Naive thymus-derived CD4-positive, alpha-beta T cell (primary cell): ENCODE data around the gene PACRG. TPM values are rescaled to one million over a fixed set of nuclear protein-coding genes. Genes with fewer than 3 reads are reported as not detected.

Experiments used
- ATAC-seq: fragments of 150-1000 bp; cut with Tn5 transposase; 2 replicates; pipeline ENCODE4 v1.10.0; 2021; ENCODE audit warnings: mild to moderate bottlenecking, moderate library complexity
- CTCF ChIA-PET: fragments of 350-600 bp; sonication (Branson Sonifier 250); formaldehyde crosslinking; loops from one replicate; lab custom pipeline; 2021; ENCODE audit warnings: antibody characterized with exemption; lab: Charles Lee
- POLR2A ChIA-PET: fragments of 350-600 bp; sonication (Branson Sonifier 250); formaldehyde crosslinking; loops from one replicate; lab custom pipeline; 2021; ENCODE audit warnings: antibody characterized with exemption, inconsistent platforms; lab: Charles Lee
- DNase-seq, 9 donors: peaks; one replicate each; pipeline versions ENCODE4 v3.0.0 to v3.0.0-alpha.2; 2020 to 2022; ENCODE audit warnings: mixed read lengths in 1 of 9
- H3K27ac ChIP-seq: one replicate; pipeline ENCODE4 v1.7.0; 2013; ENCODE audit warnings: mild to moderate bottlenecking, low read depth, low read length, moderate library complexity
- H3K27me3 ChIP-seq, 2 donors: one replicate each; pipeline ENCODE4 v1.7.0; 2013; ENCODE audit warnings: low read length in 2 of 2, mild to moderate bottlenecking in 2 of 2, moderate library complexity in 2 of 2; ENCODE audit not compliant: control insufficient read depth in 2 of 2, insufficient read depth in 2 of 2
- H3K36me3 ChIP-seq, 3 experiments: 1 replicate in 2 of 3; 2 replicates in 1 of 3; pipeline ENCODE4 v1.7.0; 2013; ENCODE audit warnings: low read length in 3 of 3, mild to moderate bottlenecking in 3 of 3, moderate library complexity in 1 of 3; ENCODE audit not compliant: insufficient read depth in 3 of 3, control insufficient read depth in 2 of 3
- H3K4me1 ChIP-seq, 2 donors: one replicate each; pipeline ENCODE4 v1.7.0; 2013; ENCODE audit warnings: low read length in 2 of 2, mild to moderate bottlenecking in 2 of 2, moderate library complexity in 1 of 2; ENCODE audit not compliant: control insufficient read depth in 2 of 2, insufficient read depth in 2 of 2
- H3K4me3 ChIP-seq: 2 replicates; pipeline ENCODE4 v1.7.0; 2013; ENCODE audit warnings: mild to moderate bottlenecking, low read length
- H3K9me3 ChIP-seq, 3 experiments: 1 replicate in 2 of 3; 2 replicates in 1 of 3; pipeline ENCODE4 v1.7.0; 2013; ENCODE audit warnings: low read length in 3 of 3; ENCODE audit not compliant: control insufficient read depth in 2 of 3
- H3K27ac Mint-ChIP-seq, 9 donors: one replicate each; pipeline ENCODE4 v1.8.0; 2020 to 2022; ENCODE audit warnings: mixed read lengths in 9 of 9, mild to moderate bottlenecking in 8 of 9, moderate library complexity in 5 of 9, inconsistent platforms in 2 of 9
- H3K27me3 Mint-ChIP-seq, 5 donors: one replicate each; pipeline ENCODE4 v1.8.0; 2021 to 2022; ENCODE audit warnings: mixed read lengths in 5 of 5, mild to moderate bottlenecking in 1 of 5
- H3K36me3 Mint-ChIP-seq, 5 donors: one replicate each; pipeline ENCODE4 v1.8.0; 2020 to 2022; ENCODE audit warnings: mixed read lengths in 5 of 5, mild to moderate bottlenecking in 3 of 5, inconsistent platforms in 1 of 5
- H3K4me1 Mint-ChIP-seq, 7 donors: one replicate each; pipeline ENCODE4 v1.8.0; 2020 to 2022; ENCODE audit warnings: mixed read lengths in 7 of 7, mild to moderate bottlenecking in 3 of 7, inconsistent platforms in 1 of 7
- H3K4me3 Mint-ChIP-seq, 10 donors: one replicate each; pipeline ENCODE4 v1.8.0; 2020 to 2022; ENCODE audit warnings: mild to moderate bottlenecking in 10 of 10, mixed read lengths in 10 of 10, moderate library complexity in 6 of 10, inconsistent platforms in 2 of 10
- H3K9me3 Mint-ChIP-seq, 11 donors: one replicate each; pipeline ENCODE4 v1.8.0; 2020 to 2022; ENCODE audit warnings: mixed read lengths in 11 of 11, mild to moderate bottlenecking in 4 of 11, inconsistent platforms in 1 of 11, moderate library complexity in 1 of 11
- intact Hi-C, 2 donors: fragments of 100-400 bp; cut with micrococcal nuclease; formaldehyde crosslinking; loops; one replicate each; pipeline ENCODE4 v1.15.1; 2023
- polyA plus RNA-seq, 2 donors: library from polyadenylated mRNA; unstranded; fragments of 300-500 nt; fragmentation: Illumina TruSeq; gene quantifications; one replicate each; pipeline ENCODE4 v1.2.3, GENCODE V29; 2021
- total RNA-seq, 6 experiments: library from RNA in 5 of 6; stranded (reverse) in 5 of 6; gene quantifications; 1 replicate in 5 of 6; 2 replicates in 1 of 6; pipeline ENCODE4 v1.2.3 and lab custom pipeline; 2021 to 2026

Gene PACRG
- total and polyA plus RNA-seq, 7 experiments from 2014 or later = 0.89 to 2.2 (median 1.5) TPM; not detected in 1

DNA sequence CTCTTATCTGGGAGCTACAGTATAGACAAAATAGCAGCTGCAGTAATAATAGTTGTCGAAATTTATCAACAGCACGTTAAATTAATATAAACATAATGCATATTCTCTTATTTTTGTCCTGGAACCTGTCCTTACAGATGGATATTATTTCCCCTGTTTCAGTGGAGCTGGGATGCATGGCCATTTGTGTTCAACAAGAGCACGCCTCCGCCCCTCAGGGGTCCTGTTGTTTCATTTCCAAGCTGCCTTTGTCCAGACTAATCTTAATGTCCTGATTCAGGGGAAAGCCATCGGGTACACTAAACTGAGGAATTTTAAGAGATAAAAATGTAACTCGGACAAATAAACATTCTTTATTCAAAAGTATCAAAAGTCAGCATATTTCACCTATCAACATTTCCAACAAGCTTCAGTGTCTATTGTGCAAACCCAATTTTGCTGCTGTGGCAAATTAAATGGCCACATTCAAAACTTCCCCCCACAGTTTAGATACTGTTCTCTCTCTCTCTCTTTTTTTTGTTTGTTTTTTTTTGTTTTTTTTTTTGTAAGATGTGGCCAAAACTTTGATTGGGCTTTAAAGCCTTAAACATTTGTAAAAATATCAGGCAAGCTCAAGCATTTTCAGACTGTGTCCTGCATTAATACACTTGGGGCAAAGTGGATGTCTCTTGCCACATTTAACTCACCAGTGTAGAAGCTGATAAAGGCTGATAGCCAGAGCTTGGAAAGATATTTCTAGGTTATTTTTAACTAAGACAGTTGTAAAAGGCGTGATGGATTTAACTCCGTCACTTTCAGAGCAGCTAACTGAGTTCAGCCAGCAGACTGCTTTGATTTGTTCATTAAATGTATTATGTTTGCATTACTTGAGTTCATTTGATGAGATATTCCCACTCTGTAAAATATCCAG lies 574.2 kb downstream of the PACRG start:
- Histone ChIP-seq H3K4me1 (no peaks in the 10 kb centered on the region), H3K36me3 (no peaks in the 10 kb centered on the region), H3K27ac (no peak overlapping the region), H3K4me3 (no peak overlapping the region), H3K9me3 (no peaks in the 10 kb centered on the region), H3K27me3 (no peaks in the 10 kb centered on the region)
- Mint-ChIP-seq H3K27ac (no peak overlapping the region), H3K4me1 (no peaks in the 10 kb centered on the region), H3K27me3 (peaks cover 0 to 12% (median 2%) of the 10 kb centered on the region in 5 donors), H3K4me3 (no peak overlapping the region), H3K9me3 (no peaks in the 10 kb centered on the region), H3K36me3 (no peaks in the 10 kb centered on the region)
- intact Hi-C loops = no loop called here
- ChIA-PET CTCF (no interaction called here), POLR2A (no interaction called here)
- DNase-seq (no peak), ATAC-seq (no peak)

GRCh38 chr6:163302747-163303146 lies 575.0 kb downstream of the PACRG start:
- H3K27ac ChIP-seq = no peak overlapping the region
- Mint-ChIP-seq H3K27ac (no peak overlapping the region), H3K4me3 (no peak overlapping the region), H3K4me1 (no peaks in the 10 kb centered on the region), H3K27me3 (peaks cover 0 to 12% (median 2%) of the 10 kb centered on the region in 5 donors), H3K9me3 (no peaks in the 10 kb centered on the region), H3K36me3 (no peaks in the 10 kb centered on the region)
- H3K36me3 ChIP-seq = no peaks in the 10 kb centered on the region
- no peak for DNase-seq
- ChIA-PET POLR2A (no interaction called here), CTCF (no interaction called here)
- no peaks in the 10 kb centered on the region for H3K9me3 ChIP-seq
- H3K27me3 ChIP-seq = no peaks in the 10 kb centered on the region
- no peak overlapping the region for H3K4me3 ChIP-seq
- H3K4me1 ChIP-seq = no peaks in the 10 kb centered on the region
- no peak for ATAC-seq
- intact Hi-C loops = no loop called here

DNA sequence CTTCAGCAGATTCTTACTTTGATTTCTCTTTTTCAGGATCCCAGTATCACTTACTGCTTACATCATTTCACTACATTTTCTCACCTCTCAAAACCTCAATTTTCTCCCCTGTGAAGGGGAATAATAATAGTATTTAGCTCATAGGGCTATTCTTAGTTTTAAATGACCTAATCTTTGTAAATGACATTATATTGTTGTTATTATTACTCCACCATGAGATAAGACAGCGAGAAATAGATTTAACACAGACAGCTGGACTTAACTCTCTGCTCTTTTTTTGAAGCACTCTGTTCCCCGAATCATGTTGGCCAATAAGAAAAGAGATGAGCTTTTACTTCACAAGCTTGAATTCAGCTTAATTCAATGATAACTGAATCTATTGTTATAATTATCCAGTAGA lies 578.2 kb downstream of the PACRG start:
- POLR2A ChIA-PET = no interaction called here

GRCh38 chr6:163308629-163309440 lies 581.1 kb downstream of the PACRG start:
- Mint-ChIP-seq H3K9me3 (no peaks in the 10 kb centered on the region), H3K4me1 (no peaks in the 10 kb centered on the region), H3K27ac (no peak overlapping the region), H3K4me3 (no peak overlapping the region), H3K36me3 (no peaks in the 10 kb centered on the region), H3K27me3 (peaks cover 5 to 32% (median 12%) of the 10 kb centered on the region in 5 donors)
- Histone ChIP-seq H3K27ac (no peak overlapping the region), H3K9me3 (no peaks in the 10 kb centered on the region), H3K4me1 (no peaks in the 10 kb centered on the region), H3K36me3 (no peaks in the 10 kb centered on the region), H3K4me3 (no peak overlapping the region), H3K27me3 (no peaks in the 10 kb centered on the region)
- no peak for ATAC-seq
- POLR2A ChIA-PET = no interaction called here
- CTCF ChIA-PET = no interaction called here
- no peak for DNase-seq
- intact Hi-C loops = no loop called here

More for the DNA sequence above, 578.2 kb downstream of the PACRG start:
- H3K36me3 ChIP-seq = no peaks in the 10 kb centered on the region
- Mint-ChIP-seq H3K27ac (no peak overlapping the region), H3K4me3 (no peak overlapping the region), H3K36me3 (no peaks in the 10 kb centered on the region), H3K27me3 (peaks cover 0 to 13% (median 6%) of the 10 kb centered on the region in 5 donors), H3K9me3 (no peaks in the 10 kb centered on the region), H3K4me1 (no peaks in the 10 kb centered on the region)
- intact Hi-C loops = no loop called here
- no peaks in the 10 kb centered on the region for H3K4me1 ChIP-seq
- DNase-seq (no peak), ATAC-seq (no peak)
- H3K27me3 ChIP-seq = no peaks in the 10 kb centered on the region
- no peaks in the 10 kb centered on the region for H3K9me3 ChIP-seq
- no peak overlapping the region for H3K4me3 ChIP-seq
- H3K27ac ChIP-seq = no peak overlapping the region
- CTCF ChIA-PET = no interaction called here

- H3K27me3 ChIP-seq = no peaks in the 10 kb centered on the region
- Mint-ChIP-seq H3K36me3 (no peaks in the 10 kb centered on the region), H3K27me3 (peaks cover 9 to 32% (median 10%) of the 10 kb centered on the region in 5 donors), H3K27ac (no peak overlapping the region), H3K9me3 (no peaks in the 10 kb centered on the region), H3K4me1 (no peaks in the 10 kb centered on the region), H3K4me3 (no peak overlapping the region)
- no peaks in the 10 kb centered on the region for H3K4me1 ChIP-seq
- POLR2A ChIA-PET = no interaction called here
- H3K27ac ChIP-seq = no peak overlapping the region
- intact Hi-C loops = no loop called here
- DNase-seq = no peak
- H3K4me3 ChIP-seq = no peak overlapping the region
- CTCF ChIA-PET = no interaction called here
- H3K9me3 ChIP-seq = no peaks in the 10 kb centered on the region
- no peaks in the 10 kb centered on the region for H3K36me3 ChIP-seq
- no peak for ATAC-seq
Measured at GRCh38 chr6:163309491-163310026, 581.8 kb downstream of the PACRG start.

- Mint-ChIP-seq H3K4me3 (no peak overlapping the region), H3K4me1 (no peaks in the 10 kb centered on the region), H3K27ac (no peak overlapping the region), H3K9me3 (no peaks in the 10 kb centered on the region), H3K36me3 (no peaks in the 10 kb centered on the region), H3K27me3 (peaks cover 8 to 32% (median 12%) of the 10 kb centered on the region in 5 donors)
- Histone ChIP-seq H3K36me3 (no peaks in the 10 kb centered on the region), H3K27ac (no peak overlapping the region), H3K4me1 (no peaks in the 10 kb centered on the region), H3K9me3 (no peaks in the 10 kb centered on the region), H3K27me3 (no peaks in the 10 kb centered on the region), H3K4me3 (no peak overlapping the region)
- no peak for ATAC-seq
- POLR2A ChIA-PET = no interaction called here
- CTCF ChIA-PET = no interaction called here
- DNase-seq = no peak
- intact Hi-C loops = no loop called here
Measured at GRCh38 chr6:163310096-163310972, 582.6 kb downstream of the PACRG start.
